Measurements from ENCODE around the gene SUN1. TPM values are rescaled to one million over a fixed set of nuclear protein-coding genes. Genes with fewer than 3 reads are reported as not detected.
A peak's percentile ranks its signal among the peaks of the same experiment; 100 is the strongest.

Gene SUN1
- total RNA-seq, 1 experiment from 2014 or later: 89.0 TPM

DNA sequence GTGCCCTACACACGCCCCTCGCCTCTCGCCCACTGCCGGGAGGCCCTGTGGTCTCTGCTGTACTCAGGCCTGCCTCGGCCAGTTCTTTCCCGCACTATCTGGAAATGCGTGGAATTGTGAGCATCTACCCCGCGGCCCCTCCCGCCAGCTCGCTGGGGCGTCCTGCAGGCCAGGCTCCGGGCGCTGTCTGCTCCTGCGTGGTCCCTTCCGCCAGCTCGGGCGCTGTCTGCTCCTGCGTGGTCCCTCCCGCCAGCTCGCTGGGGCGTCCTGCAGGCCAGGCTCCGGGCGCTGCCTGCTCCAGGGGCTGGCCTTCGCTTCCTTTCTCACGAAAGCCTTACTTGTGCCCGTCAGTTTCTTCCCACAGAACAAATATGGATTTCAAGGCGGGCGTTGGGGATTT, 59.0 kb downstream of the SUN1 start:
- DNase-seq (ENCODE audit: low read depth): no peak

DNA sequence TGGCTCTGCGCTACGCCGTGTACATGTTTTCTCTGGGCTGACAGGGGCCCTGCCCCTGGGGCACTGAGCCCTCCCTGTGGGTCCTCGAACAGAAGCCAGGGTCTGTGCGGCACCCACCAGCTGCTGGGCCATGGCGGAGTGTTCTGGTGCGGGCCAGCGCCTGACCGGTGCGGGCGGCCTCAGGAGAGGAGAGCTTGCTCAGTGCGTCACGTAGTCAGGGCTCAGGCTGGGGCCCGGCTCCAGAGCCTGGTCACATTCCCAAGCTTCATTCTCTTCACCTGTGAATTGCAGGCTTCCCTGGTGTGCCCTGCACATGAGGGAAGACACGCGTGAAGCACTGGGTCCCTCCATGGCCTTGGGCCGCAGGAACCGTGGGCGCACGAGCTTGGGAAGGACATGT, 59.5 kb downstream of the SUN1 start:
- DNase-seq (ENCODE audit: low read depth): no peak

DNA sequence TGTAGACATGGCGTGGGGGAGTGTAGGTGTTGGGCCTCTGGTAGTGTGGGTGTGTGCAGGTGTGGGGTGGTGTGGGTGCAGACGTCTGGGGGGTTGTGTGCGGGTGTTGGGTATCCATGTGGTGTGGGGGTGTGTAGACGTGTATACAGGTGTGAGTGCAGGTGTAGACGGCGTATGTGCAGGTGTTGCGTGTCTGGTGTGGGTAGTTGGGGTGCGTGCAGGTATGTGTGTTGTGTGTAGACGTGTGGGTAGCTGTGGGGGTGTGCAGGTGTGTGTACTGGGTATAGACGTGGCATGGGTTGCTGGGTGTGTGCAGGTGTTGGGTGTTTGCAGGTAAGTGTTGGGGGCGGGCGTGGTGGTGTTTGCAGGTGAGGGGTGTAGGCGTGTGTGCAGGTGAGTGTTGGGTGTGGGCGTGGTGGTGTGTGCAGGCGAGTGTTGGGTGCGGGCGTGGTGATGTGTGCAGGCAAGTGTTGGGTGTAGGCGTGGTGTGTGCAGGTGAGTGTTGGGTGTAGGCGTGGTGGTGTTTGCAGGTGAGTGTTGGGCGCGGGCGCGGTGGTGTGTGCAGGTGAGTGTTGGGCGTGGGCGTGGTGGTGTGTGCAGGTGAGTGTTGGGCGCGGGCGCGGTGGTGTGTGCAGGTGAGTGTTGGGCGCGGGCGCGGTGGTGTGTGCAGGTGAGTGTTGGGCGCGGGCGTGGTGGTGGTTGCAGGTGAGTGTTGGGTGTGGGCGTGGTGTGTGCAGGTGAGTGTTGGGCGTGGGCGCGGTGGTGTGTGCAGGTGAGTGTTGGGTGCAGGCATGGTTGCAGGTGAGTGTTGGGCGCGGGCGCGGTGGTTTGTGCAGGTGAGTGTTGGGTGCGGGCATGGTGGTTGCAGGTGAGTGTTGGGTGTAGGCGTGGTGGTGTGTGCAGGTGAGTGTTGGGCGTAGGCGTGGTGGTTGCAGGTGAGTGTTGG, 60.6 kb downstream of the SUN1 start:
- DNase-seq (ENCODE audit: low read depth): no peak

DNA sequence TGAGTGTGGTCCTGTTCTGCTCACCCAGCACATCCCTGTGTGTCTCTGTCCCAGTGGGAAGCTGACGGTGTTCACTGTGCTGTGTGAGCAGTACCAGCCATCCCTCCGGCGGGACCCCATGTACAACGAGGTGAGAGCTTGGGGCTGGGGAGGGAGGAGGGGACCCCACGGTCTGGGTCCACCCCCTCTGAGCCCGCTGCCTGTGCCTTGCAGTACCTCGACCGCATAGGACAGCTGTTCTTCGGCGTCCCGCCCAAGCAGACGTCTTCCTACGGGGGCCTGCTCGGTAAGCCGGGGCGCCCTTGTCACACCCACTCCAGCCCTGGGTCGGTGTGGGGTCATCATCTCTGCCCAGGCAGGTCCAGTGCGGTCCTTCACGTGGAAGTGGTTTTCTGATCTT, 61.4 kb downstream of the SUN1 start:
- no peak for DNase-seq (ENCODE audit: low read depth)

DNA sequence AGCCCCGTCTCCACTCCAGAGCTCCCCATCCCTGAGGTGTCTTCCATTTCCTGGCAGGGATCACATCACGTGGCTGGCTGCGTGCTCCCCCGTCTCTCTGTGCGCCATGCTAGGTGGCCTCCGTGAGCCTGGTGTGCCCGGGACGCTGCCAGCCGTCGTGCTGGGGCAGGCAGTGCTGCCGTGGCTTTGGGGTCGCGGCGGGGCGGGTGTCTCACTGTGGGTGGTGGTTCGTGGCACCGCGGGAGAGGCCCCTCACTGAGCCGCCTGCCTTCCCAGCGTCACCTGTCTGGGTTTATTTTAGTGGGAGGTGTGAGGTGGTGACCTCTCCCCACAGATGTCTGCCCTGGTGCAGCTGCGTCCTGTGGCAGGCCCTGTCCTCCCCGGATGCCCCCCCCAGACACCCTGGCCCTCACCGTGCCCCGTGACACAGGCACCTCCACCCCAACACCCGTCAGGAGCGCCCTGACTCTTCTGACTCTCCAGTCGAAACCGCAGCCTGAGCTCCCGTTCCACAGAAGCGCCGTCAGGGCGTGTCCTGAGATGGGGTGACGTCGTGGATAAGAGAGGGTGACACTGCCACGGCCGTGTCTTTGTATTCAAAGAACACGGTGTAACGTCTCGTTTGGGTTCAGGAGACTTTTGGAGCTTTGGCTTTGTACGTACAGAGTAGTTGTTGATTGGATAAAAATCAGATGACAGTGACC, 62.0 kb downstream of the SUN1 start:
- no peak for DNase-seq (ENCODE audit: low read depth)

DNA sequence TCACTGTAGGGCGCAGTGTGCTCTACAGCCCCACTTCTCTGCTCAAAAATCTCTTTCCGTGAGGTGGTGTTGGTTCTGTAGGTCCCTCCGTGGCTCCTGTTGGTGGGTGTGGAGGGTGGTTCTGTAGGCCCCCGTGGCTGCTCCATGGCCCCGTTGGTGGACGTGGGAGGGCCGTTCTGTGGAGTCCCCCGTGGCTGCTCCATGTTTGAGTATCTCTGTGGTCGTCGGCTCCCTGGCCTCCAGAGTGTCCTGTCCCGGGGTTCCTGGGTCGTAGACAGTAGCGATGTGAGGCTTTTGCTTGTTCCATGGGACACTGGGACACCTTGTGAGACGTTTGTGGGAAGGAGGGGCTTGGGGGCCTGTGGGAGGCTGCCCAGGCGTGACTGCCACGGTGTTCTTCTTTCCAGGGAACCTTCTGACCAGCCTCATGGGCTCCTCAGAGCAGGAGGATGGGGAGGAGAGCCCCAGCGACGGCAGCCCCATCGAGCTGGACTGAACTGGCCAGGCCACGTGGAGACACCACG, 62.7 kb downstream of the SUN1 start:
- DNase-seq (ENCODE audit: low read depth): no peak

DNA sequence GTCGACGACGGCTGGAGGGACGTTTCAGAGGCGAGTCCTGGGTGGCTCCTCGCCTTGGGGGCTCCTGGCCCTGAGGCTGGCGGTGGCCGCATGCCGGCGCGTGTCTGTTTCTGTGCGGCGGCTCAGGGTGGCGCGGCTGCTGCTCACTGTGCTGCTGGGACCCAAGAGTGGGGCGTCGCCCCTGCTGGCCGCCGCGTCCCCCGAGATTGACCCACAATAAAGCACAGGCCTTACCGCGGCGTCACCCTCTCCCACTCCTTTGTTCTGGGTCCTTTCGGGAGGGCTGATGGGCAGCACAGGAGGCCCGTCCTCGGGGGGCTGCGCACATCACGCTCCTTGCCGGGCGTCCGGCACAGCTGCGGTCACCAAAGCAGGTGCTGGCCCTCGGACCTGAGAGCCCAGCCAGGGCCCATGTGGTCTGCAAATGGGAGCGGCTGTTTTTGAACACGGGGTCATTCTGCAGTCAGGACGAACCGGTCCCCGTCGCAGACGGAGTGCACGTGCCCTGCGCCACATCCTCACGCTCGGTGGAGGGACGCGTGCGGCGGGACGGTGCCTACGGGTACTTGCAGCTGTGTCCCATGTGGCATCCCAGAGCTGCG, 63.3 kb downstream of the SUN1 start:
- DNase-seq (ENCODE audit: low read depth): no peak

DNA sequence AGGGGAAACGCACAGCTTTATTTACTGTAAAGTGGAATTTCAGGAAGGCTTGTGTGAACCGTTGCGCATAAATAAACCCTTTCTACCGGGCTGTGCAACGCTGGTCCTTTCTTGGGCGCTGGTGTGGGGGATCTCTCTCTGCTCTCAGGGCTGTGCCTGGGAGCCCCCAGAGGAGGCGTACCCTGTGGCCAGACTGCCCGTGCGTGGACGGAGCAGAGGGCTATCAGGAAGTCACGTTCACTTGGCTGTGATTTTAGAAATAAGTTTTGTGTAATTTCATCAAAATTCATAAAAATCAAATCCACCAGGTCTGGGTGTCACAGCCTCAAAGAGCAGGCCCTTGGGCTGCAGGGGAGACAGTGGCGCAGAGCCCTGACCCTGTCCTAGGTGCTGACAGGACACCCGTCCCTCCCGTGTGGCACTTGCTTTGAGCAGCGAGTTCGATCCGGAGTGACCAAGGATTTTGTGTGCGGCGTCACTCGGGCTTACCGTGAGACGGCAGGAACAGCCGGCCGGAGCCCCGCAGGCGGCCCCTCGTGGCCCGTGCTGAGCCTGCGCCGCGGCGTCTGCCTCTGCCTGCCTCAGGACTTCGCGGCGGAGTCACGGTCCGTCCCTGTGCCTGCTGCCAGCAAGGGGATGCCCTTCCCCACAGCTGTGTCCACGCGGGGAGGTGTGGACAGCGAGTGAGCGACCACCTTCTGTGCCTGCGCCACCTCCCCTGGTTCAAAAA, 64.2 kb downstream of the SUN1 start:
- no peak for DNase-seq (ENCODE audit: low read depth)

DNA sequence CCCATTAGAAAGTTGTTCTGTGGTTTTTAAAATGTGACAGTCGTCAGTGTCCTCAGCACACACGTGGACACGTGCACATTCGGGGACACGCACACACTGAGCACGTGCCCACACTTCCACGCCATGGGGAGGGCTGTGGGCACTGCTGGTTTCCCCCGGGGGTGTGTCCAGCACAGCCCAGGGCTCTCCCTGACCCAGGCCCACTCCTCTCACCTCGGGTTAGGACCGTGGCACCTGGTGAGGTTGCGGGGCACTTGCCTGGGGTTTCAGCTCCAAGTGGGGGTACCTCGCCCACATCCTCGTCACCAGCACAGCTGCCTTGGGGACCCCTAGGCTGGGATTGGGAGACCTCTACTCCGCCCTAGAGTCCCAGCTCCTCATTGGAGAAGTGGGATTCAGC, 64.8 kb downstream of the SUN1 start:
- DNase-seq (ENCODE audit: low read depth): no peak

DNA sequence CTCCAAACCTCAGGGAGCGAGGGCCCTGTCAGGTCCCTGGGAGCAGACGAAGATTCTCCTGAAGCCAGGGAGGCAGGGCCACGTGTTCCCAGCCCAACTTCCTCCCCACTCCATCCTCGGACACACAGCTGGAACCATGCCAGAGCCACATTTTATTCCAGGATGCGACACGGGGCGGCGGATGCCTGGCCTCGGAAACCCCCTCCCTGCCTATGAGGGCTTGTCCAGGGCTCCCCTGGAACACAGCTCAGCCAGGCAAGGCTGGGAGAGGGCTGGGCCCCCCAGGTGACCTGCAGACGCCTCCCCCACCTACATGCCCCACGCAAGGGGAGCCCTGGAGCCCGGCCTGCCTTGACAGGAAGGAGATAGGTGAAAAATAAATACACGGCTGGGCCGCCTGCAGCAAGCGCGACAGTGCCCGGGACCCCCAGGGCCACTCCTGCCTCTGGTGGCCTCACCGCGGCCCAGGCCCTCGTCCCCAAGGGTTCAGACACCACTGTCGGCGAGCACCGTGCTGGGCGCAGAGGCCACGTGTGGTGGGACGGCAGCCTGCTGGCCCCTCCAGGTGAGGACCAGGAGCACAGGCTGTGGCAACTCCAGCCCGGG, 65.6 kb downstream of the SUN1 start:
- peak; percentile 54 for DNase-seq (ENCODE audit: low read depth)

DNA sequence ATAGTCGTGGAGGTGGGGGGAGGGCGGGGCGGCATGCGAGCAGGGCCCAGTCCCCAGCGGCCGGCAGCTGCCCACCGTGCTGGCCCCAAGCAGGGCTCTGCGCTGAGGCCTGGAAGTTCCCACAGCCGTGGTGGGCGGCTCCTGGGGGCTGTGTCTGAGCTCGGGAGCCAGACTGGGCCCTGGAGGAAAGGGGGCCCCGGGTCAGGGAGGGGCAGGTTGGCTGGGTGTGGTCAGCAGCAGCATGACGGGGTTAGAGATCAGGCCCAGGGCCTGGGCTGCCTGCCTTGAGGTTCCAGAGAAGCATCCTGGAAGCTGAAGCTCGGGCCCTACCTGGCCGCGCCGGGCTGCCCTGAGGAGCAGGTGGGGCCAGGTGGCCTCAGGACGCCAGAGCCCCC, 66.2 kb downstream of the SUN1 start:
- DNase-seq (ENCODE audit: low read depth): no peak

DNA sequence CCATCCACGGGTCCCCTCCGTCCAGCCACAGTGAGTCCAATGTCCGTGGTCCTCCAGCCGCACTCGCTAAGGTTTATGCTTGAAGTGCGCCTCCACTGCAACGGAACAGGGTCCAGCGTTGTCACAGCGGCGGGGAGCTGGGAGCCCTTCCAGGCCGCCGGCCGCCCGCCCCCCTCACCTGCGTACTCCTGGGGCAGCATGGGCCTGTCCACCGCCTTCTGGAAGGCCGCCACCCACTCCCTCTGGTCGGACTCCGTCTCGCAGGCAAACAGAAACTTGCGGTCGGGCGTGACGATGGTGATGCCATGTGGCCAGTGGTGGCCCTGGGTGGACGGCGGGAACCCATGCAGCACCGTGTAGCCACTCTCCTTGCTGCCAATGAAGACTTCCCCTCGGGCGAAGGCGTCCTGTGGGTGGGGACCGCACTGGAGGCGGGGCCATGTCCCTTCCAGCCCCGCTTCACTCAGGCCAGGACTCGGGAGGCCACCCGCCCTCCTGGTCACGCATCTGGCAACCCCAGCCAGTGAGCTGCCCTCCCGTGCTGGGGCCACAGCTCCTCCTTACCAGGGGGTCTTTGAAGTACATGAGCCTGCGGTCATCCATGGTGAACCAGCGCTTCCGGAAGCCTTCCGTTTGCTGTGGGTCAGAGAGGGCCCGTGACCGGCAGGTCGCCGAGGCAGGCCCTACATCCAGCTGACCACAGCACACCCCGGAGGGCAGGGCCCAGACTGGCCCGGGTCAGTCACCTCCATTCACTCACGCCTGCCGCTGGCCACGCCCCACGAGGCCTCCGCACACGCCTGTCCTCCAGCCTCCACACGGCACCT, 66.8 kb downstream of the SUN1 start:
- DNase-seq (ENCODE audit: low read depth): no peak

DNA sequence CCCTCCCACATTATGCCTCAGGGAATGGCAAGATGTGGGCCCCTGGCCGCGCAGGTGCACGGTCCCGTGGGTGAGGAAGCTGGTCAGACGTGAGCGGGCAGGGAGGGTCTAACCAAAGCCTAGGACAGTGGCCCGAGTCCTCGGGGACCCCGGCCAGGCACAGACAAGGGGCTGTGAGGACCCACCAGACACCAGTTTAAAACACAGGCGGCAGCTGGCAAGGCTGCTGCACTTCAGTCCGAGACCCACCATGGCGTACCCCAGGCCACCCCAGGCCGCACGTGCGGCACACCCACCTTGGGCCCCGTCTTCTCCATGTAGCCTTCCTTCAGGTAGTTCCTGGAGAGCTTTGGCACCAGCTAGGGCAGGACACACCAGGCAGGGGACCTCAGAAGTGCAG, 67.5 kb downstream of the SUN1 start:
- no peak for DNase-seq (ENCODE audit: low read depth)

DNA sequence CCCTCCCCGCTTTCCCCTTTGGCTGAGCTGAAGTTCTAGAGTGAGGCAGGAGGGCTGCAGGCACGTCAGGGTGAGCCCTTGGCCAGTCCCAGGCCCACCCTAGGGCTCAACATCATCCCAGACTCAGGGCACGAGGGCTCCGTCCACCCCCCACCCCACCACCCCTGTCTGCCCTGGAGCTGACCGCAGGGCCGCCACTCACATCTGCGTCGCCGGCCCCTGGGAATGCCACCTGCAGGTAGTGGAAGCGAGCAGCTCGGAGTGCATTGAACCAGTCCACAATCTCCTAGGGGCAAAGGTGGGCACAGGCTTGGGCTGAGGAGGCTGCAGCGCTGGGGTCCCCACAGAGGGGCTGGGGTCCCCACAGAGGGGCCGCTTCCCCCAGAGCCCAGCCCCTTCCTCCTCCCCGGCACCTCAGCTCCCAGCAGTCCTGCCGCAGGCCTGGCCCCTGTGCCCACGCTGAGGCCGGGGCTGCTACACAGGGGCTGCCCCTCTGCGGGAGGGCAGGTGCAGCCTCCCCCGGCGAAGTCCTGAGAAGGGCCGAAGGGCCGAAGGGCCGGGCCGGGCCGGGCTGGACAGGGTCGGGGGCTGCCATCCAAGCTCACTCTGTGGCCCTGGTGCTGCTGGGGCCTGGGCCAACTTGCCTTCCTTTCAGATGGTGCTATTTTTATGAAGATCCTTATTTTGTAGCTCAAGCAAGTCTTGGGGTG, 68.2 kb downstream of the SUN1 start:
- DNase-seq (ENCODE audit: low read depth): no peak

DNA sequence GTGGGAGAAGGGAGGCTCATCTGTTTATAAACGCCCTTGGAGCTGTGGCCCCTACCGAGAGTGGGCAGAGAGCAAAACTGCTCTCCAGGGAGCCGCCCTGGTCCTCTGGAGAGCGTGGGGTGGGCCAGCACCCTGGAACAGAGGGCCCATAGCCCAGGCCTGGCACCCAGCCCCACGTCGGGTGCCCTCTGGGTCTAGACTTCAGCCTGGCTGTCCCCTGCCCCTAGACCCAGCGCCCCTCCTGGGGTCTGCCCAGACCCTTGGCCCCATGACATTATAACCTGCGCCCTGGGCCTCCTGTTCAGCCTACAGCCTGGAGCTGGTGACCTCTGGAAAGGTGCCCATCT, 68.7 kb downstream of the SUN1 start:
- no peak for DNase-seq (ENCODE audit: low read depth)

DNA sequence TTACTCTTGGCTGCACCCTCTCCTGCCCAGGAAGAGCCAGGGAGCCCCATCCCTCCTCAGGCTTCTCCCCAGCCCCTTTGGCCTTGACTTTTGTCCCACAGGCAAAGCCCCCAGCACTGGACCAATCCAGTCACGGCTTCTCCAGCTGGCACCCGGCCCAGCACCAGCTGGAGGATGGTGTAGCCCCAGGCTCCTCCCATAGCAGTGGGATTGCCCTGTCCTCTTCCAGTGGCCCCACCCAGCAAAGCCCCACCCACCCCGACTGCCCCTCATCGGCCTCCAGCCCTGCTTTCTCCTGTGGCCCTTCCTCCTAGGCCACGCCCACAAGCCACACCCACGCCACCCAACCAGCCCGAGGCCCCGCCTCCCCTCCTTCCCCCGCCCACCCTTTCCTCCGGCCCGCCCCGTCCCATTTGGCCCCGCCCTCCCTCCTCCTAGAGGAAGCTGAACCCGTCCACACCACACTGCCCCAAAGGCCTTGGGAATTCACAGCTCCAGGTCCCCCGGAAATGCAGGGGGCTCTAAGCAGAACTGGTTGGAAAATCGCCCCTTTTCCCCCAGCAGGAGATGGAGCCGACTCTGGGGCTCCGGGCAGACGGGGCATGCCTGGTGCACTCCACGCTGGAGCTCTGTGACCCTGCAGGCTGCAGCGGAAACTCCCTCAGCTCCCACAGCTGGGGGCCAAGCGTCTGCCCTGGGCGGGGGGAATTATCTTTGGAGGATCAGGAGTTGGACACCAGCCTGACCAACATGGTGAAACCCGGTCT, 69.3 kb downstream of the SUN1 start:
- peak; percentile 95 for DNase-seq (ENCODE audit: low read depth)

DNA sequence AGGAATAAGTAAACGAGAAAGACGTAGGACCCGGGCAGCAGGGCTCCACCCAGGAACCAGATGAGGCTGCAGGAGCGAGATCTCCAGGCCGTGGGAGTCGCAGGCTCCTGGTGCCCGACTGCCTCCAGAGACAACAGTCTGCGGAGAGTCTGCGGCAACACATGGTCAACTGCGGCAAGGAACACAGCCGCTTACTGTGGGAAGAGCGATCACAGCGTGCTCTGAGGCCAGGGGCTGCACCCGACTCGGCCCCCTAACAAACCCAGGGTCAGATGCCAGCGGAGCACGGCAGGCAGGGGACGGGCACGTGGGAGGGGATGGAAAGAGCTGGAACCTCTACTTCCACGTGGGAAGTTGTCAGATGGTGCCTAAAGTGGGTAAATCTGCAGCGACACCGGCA, 70.7 kb downstream of the SUN1 start:
- no peak for DNase-seq (ENCODE audit: low read depth)

DNA sequence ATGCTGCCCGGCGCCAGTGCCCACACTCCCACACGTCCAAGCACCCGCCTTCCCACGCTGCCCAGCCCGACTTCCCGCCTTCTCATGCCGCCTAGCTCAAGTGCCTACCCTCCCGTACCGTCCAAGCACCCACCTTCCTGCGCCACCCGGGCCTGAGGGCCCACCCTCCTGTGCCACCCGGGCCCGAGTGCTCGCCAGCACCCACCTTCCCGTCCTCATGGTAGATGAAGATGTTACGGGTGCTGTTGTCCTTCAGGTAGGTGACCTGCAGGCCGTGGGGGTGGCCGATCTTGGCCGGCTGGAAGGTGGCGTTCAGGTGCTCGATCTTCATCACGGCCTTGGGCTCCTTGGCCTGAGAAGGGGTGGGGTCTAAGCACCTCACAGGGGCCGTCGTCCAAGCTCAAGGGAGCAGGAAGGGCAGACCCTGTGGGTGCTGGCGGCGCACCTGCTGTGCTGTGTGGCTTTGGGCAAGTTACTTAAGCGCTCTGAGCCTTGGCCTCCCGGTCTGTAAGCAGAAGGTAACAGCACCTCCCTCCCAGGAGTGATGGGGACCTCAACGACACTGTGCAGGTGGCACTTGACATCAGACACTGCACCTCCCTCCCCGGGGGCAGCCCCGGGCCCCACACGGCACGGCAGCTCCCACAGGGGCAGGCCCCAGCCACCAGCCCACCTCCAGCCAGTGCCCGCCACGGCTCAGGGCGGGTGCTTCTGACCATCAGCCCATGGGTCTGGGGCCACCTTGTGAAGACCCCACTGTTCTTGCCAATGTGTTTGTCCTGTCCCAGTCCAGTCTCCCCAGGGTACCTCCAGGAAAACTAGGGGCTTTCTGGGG, 71.9 kb downstream of the SUN1 start:
- no peak for DNase-seq (ENCODE audit: low read depth)
